Epithelial cell of esophagus (primary cell): ENCODE data around the gene RASD1.

Experiments used
- DNase-seq: peaks from one replicate; pipeline ENCODE4 v3.0.0; 2010; ENCODE audit warnings: low read depth
- H3K4me3 ChIP-seq: 2 replicates; pipeline ENCODE4 v1.5.1; 2011; ENCODE audit warnings: mild to moderate bottlenecking, low read length, control low read depth
- CTCF ChIP-seq: IDR thresholded peaks from 2 replicates; pipeline ENCODE4 v1.5.1; 2011; ENCODE audit warnings: low read depth, mild to moderate bottlenecking, low read length, control low read depth, inconsistent platforms; ENCODE audit not compliant: insufficient read depth; ENCODE audit errors: missing control alignments

The RASD1 gene

GRCh38 chr17:17485420-17485819 lies 10.8 kb downstream of the RASD1 start:
- no peak for DNase-seq
- no peak for TF ChIP-seq CTCF
- no peak overlapping the region for H3K4me3 ChIP-seq

GRCh38 chr17:17484451-17484899 lies 11.7 kb downstream of the RASD1 start:
- no peak for TF ChIP-seq CTCF
- peak; percentile 16 for DNase-seq
- no peak overlapping the region for H3K4me3 ChIP-seq

- no peak for TF ChIP-seq CTCF
- no peak for DNase-seq
- H3K4me3 ChIP-seq = no peak overlapping the region
Observed at GRCh38 chr17:17481860-17482259, 14.3 kb downstream of the RASD1 start.

GRCh38 chr17:17480593-17481148 lies 15.5 kb downstream of the RASD1 start:
- H3K4me3 ChIP-seq = no peak overlapping the region
- no peak for TF ChIP-seq CTCF
- DNase-seq = peak; percentile 78

- no peak for TF ChIP-seq CTCF
- H3K4me3 ChIP-seq = no peak overlapping the region
- peak; percentile 52 for DNase-seq
Observed at GRCh38 chr17:17479209-17479608, 17.0 kb downstream of the RASD1 start.

GRCh38 chr17:17476865-17477467 lies 19.2 kb downstream of the RASD1 start, which contains the start of gene MED9:
Gene MED9, plus strand, starts transcription at chr17:17477000. Its CDS starts 42 bp downstream, at chr17:17477042.
- peak within 1 kb of the TSS; percentile 88 for H3K4me3 ChIP-seq

More at GRCh38 chr17:17476865-17477467, 19.2 kb downstream of the RASD1 start, which contains the start of gene MED9:
- no peak for TF ChIP-seq CTCF
- peak; percentile 90 for DNase-seq
